NT2/D1 (cell line): ENCODE data around the gene SBF2.

Source experiments
- SUZ12 ChIP-seq: IDR thresholded peaks from 2 replicates; pipeline ENCODE4 v1.6.1; 2011; ENCODE audit not compliant: insufficient read length, insufficient read depth; ENCODE audit errors: extremely low read depth
- YY1 ChIP-seq: IDR thresholded peaks from 2 replicates; pipeline ENCODE4 v1.6.1; 2011; ENCODE audit not compliant: insufficient read length, insufficient read depth
- ZNF274 ChIP-seq: IDR thresholded peaks from 2 replicates; pipeline ENCODE4 v1.6.1; 2011; ENCODE audit warnings: mild to moderate bottlenecking, low read depth, low read length

- TF ChIP-seq SUZ12 (no peak), YY1 (no peak), ZNF274 (no peak)
Measured at GRCh38 chr11:10324474-10324873, 30.5 kb upstream of the SBF2 start.
